Esophagus squamous epithelium (tissue), 5 donors: ENCODE results near the gene ZC2HC1B. TPM values are rescaled to one million over a fixed set of nuclear protein-coding genes. Genes with fewer than 3 reads are reported as not detected.

Experiments
- DNase-seq: peaks from one replicate; lab custom pipeline; 2025; lab: John Stamatoyannopoulos, UW
- H3K27ac ChIP-seq, 4 donors: fragments of 200-600 bp; sonication (generic); one replicate each; pipeline ENCODE4 v1.5.1; 2016 to 2019; ENCODE audit warnings: mild to moderate bottlenecking in 1 of 4
- H3K27me3 ChIP-seq, 4 donors: fragments of 200-600 bp; sonication (generic); 1 replicate in 3 of 4; 2 replicates in 1 of 4; pipeline versions ENCODE4 v1.5.1 to v1.6.0; 2017 to 2021; ENCODE audit warnings: antibody characterized with exemption in 1 of 4
- H3K36me3 ChIP-seq, 3 donors: fragments of 200-600 bp; sonication (generic); one replicate each; pipeline ENCODE4 v1.5.1; 2016 to 2019
- H3K4me1 ChIP-seq, 3 donors: fragments of 200-600 bp; sonication (generic); one replicate each; pipeline ENCODE4 v1.5.1; 2017 to 2019
- H3K4me3 ChIP-seq, 4 donors: fragments of 200-600 bp; sonication (generic); 1 replicate in 3 of 4; 2 replicates in 1 of 4; pipeline ENCODE4 v1.5.1; 2016 to 2019; ENCODE audit warnings: mild to moderate bottlenecking in 2 of 4, moderate library complexity in 1 of 4
- H3K9me3 ChIP-seq, 3 donors: fragments of 200-600 bp; sonication (generic); one replicate each; pipeline ENCODE4 v1.5.1; 2016 to 2019
- POLR2A ChIP-seq, 4 donors: fragments of 450-650 bp; IDR thresholded peaks; one replicate each; pipeline ENCODE4 v1.6.1; 2017; ENCODE audit warnings: antibody characterized with exemption in 4 of 4, mild to moderate bottlenecking in 4 of 4, moderate library complexity in 3 of 4
- WGBS, 2 donors: methylation state at CpG; one replicate each; pipeline ENCODE4 v1.1.5; 2018; 5-methylcytosine and 5-hydroxymethylcytosine counted together
- intact Hi-C: fragments of 100-400 bp; cut with DNase I; formaldehyde crosslinking; loops from one replicate; pipeline ENCODE4 v1.15.0; 2022
- total RNA-seq, 4 donors: library from RNA; depleted of rRNA; stranded (reverse); fragments of >200 nt; gene quantifications; one replicate each; pipeline ENCODE4 v1.1.0, GENCODE V29; 2016
- TF ChIP-seq, protein P1 (sequence below), 6 experiments: fragments of 450-650 bp in 4 of 6; fragments of 200-600 bp in 2 of 6; sonication (generic) in 2 of 6; IDR thresholded peaks; one replicate each; pipeline ENCODE4 v1.5.1; 2016 to 2019; ENCODE audit warnings: antibody characterized with exemption in 6 of 6, mild to moderate bottlenecking in 4 of 6, moderate library complexity in 4 of 6
- donor health status: DM: yes; HTN: yes; CAD: no.

The ZC2HC1B gene
- total RNA-seq, 4 donors from 2014 or later = not detected

DNA sequence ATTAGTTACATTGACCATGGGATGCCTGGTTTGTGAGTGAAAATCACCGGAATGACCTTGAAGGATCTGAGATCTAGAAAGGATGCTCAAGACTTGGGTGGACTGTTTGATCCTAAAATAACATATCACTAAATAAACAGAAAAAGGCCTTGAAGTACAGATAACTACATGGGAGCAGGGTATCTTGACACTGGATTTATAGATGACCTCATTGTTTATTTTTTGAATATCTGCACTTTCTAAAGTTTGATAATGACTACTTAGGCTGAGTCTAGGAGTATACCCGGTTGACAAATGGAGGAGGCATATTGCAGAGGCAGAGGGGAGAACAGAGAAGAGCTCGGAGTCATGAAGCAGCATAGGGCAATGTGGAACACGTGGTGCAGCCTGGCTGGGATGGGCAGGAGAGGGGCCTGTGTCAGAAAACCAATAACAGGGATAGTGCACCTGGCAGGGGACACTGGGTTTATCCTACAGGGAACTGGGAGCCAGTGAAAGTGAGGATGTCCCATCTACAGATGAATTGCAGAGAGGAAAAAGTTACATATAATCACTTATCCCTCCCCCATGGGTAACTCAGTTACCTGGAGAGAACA lies 93.5 kb downstream of the ZC2HC1B start:
- intact Hi-C loops = no loop called here
- no peak for TF ChIP-seq POLR2A (IDR thresholded peaks at IDR 0.05)
- TF ChIP-seq, protein P1, sequence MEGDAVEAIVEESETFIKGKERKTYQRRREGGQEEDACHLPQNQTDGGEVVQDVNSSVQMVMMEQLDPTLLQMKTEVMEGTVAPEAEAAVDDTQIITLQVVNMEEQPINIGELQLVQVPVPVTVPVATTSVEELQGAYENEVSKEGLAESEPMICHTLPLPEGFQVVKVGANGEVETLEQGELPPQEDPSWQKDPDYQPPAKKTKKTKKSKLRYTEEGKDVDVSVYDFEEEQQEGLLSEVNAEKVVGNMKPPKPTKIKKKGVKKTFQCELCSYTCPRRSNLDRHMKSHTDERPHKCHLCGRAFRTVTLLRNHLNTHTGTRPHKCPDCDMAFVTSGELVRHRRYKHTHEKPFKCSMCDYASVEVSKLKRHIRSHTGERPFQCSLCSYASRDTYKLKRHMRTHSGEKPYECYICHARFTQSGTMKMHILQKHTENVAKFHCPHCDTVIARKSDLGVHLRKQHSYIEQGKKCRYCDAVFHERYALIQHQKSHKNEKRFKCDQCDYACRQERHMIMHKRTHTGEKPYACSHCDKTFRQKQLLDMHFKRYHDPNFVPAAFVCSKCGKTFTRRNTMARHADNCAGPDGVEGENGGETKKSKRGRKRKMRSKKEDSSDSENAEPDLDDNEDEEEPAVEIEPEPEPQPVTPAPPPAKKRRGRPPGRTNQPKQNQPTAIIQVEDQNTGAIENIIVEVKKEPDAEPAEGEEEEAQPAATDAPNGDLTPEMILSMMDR (IDR thresholded peaks at IDR 0.05) = no peak
- Histone ChIP-seq H3K36me3 (peaks cover 0 to 20% (median 0%) of the 10 kb centered on the region in 3 donors), H3K27me3 (no peaks in the 10 kb centered on the region), H3K9me3 (no peaks in the 10 kb centered on the region), H3K4me3 (no peak overlapping the region), H3K4me1 (peaks cover 0 to 16% (median 0%) of the 10 kb centered on the region in 3 donors), H3K27ac (no peak overlapping the region)
- whole genome bisulfite sequencing, 2 donors = 64 to 73% methylated on average over 4 of the region's 4 CpGs
- no peak for DNase-seq

DNA sequence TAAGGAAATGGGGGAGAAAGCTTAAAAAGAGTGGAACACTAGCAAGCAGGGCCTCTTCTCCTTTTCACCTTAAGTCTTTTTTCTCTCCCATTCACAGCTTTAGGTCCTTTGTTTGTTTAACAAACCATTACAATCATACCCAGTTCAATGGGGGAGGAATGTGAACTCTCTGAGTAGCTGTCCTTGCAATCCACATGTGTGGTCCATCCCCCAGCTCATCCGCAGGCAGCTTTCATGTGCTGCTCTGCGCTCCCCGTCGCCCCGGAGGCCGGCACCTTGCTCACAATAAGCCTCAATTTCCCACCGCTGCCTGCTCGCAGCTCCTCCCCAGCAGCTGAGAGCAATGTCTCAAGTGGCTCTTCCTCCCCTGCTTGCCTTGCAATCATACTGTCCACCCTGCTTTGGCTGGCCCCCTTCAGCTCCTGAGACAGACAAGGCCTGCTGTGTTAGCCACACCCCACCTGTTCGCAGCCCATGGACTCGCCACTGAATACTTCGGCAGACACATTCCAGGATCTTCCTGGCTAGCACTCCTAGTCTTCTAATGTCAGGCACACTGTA lies 94.6 kb downstream of the ZC2HC1B start:
- Histone ChIP-seq H3K4me1 (peaks cover 0 to 18% (median 0%) of the 10 kb centered on the region in 3 donors), H3K4me3 (no peak overlapping the region), H3K27ac (no peak overlapping the region), H3K36me3 (peaks cover 0 to 20% (median 0%) of the 10 kb centered on the region in 3 donors), H3K9me3 (no peaks in the 10 kb centered on the region), H3K27me3 (no peaks in the 10 kb centered on the region)
- intact Hi-C loops = no loop called here
- no peak for DNase-seq
- 83 to 90% methylated on average over 10 to 11 of the region's 11 CpGs for WGBS, 2 donors
- TF ChIP-seq, protein P1 (IDR thresholded peaks at IDR 0.05) = no peak
- no peak for TF ChIP-seq POLR2A (IDR thresholded peaks at IDR 0.05)

GRCh38 chr6:143959927-143960326 lies 95.7 kb downstream of the ZC2HC1B start:
- Histone ChIP-seq H3K9me3 (no peaks in the 10 kb centered on the region), H3K4me3 (no peak overlapping the region), H3K27ac (no peak overlapping the region), H3K4me1 (peaks cover 0 to 23% (median 0%) of the 10 kb centered on the region in 3 donors), H3K27me3 (no peaks in the 10 kb centered on the region), H3K36me3 (peaks cover 0 to 29% (median 0%) of the 10 kb centered on the region in 3 donors)
- 66 to 68% methylated on average over 4 of the region's 4 CpGs for WGBS, 2 donors
- no peak for DNase-seq
- TF ChIP-seq, protein P1 (IDR thresholded peaks at IDR 0.05) = no peak
- TF ChIP-seq POLR2A (IDR thresholded peaks at IDR 0.05) = no peak
- intact Hi-C loops = no loop called here

- Histone ChIP-seq H3K9me3 (no peaks in the 10 kb centered on the region), H3K4me1 (peaks cover 0 to 30% (median 0%) of the 10 kb centered on the region in 3 donors), H3K36me3 (peaks cover 0 to 40% (median 0%) of the 10 kb centered on the region in 3 donors), H3K4me3 (no peak overlapping the region), H3K27ac (no peak overlapping the region), H3K27me3 (no peaks in the 10 kb centered on the region)
- DNase-seq = no peak
- 63 to 64% methylated on average over 3 of the region's 3 CpGs for WGBS, 2 donors
- no peak for TF ChIP-seq POLR2A (IDR thresholded peaks at IDR 0.05)
- TF ChIP-seq, protein P1 (IDR thresholded peaks at IDR 0.05) = no peak
- intact Hi-C loops = no loop called here
Measured at GRCh38 chr6:143961066-143961465, 96.8 kb downstream of the ZC2HC1B start.
